ENCODE results near the gene TSPAN7. TPM values are rescaled to one million over a fixed set of nuclear protein-coding genes. Genes with fewer than 3 reads are reported as not detected.

Gene TSPAN7
- total RNA-seq, 1 donor from 2014 or later = 54.6 TPM

GRCh38 chrX:38701073-38701472, 139.7 kb downstream of the TSPAN7 start:
- TF ChIP-seq, protein P1, sequence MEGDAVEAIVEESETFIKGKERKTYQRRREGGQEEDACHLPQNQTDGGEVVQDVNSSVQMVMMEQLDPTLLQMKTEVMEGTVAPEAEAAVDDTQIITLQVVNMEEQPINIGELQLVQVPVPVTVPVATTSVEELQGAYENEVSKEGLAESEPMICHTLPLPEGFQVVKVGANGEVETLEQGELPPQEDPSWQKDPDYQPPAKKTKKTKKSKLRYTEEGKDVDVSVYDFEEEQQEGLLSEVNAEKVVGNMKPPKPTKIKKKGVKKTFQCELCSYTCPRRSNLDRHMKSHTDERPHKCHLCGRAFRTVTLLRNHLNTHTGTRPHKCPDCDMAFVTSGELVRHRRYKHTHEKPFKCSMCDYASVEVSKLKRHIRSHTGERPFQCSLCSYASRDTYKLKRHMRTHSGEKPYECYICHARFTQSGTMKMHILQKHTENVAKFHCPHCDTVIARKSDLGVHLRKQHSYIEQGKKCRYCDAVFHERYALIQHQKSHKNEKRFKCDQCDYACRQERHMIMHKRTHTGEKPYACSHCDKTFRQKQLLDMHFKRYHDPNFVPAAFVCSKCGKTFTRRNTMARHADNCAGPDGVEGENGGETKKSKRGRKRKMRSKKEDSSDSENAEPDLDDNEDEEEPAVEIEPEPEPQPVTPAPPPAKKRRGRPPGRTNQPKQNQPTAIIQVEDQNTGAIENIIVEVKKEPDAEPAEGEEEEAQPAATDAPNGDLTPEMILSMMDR (IDR thresholded peaks at IDR 0.05) = no peak
- ATAC-seq (no peak), DNase-seq (no peak)
- Histone ChIP-seq H3K4me1 (no peaks in the 10 kb centered on the region), H3K9me3 (no peaks in the 10 kb centered on the region), H3K27ac (no peak overlapping the region), H3K27me3 (ENCODE audit: low read depth) (no peaks in the 10 kb centered on the region), H3K36me3 (no peaks in the 10 kb centered on the region), H3K4me3 (no peak overlapping the region)
- intact Hi-C loops (cut with DNase I) = no loop called here

DNA sequence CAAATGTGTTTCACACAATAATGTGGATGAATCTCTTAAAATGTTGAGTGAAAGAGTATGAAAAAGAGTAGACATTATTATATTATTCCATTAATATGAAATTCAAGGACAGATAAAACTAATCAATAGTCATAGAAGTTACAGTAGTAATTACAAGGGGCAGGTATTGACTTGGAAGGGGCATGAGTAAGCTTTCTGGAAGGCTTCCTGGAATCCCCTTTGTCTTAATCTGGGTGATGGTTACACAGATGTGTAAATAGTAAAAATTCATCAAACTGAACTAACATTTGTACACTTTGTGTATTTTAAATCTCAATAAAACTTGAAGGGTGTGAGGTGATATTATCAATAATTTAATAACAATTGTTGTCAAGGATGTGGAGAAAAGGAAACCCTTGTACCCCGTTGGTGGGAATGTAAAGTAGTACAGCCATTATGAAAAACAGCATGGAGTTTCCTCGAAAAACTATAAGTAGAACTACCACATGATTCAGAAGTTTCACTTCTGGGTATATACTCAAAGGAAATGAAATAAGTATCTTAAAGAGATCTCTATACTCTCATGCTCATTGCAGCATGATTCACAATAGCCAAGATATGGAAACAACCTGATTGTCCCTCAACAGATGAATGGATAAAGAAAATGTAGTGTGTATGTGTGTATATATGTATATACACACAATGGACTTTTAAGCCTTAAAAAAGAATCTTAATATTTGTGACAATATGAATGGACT, 143.0 kb downstream of the TSPAN7 start:
- Histone ChIP-seq H3K4me1 (no peaks in the 10 kb centered on the region), H3K4me3 (no peak overlapping the region), H3K27me3 (ENCODE audit: low read depth) (no peaks in the 10 kb centered on the region), H3K9me3 (no peaks in the 10 kb centered on the region), H3K27ac (no peak overlapping the region), H3K36me3 (no peaks in the 10 kb centered on the region)
- TF ChIP-seq, protein P1 (IDR thresholded peaks at IDR 0.05) = no peak
- DNase-seq = no peak
- intact Hi-C loops (cut with DNase I) = no loop called here
- no peak for ATAC-seq

DNA sequence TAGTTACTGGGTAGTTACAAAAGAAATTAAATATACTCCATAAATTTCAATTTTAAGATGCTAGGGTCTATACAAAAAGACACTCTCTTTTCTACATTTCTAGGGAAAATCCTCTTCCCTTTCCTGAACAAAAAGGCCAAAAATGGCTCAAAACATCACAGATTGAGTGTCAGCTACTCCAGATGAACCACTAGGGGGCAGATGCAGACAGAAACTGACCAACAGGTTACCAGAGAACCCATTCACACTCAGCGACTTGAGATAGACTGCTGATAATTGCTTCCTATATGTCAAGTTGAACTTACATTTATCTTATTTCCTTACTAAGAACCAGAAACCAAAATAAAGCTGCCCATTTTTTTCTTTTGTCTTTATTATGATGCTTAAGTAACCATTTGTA, 156.5 kb downstream of the TSPAN7 start:
- Histone ChIP-seq H3K4me1 (no peaks in the 10 kb centered on the region), H3K36me3 (no peaks in the 10 kb centered on the region), H3K9me3 (no peaks in the 10 kb centered on the region), H3K27me3 (ENCODE audit: low read depth) (no peaks in the 10 kb centered on the region), H3K27ac (no peak overlapping the region), H3K4me3 (no peak overlapping the region)
- ATAC-seq = no peak
- no peak for DNase-seq
- intact Hi-C loops (cut with DNase I) = no loop called here
- TF ChIP-seq, protein P1 (IDR thresholded peaks at IDR 0.05) = peak; percentile 35

GRCh38 chrX:38718311-38718710, 157.0 kb downstream of the TSPAN7 start:
- no peaks in the 10 kb centered on the region for H3K36me3 ChIP-seq
- no peak overlapping the region for H3K4me3 ChIP-seq
- intact Hi-C loops (cut with DNase I) = no loop called here
- H3K27ac ChIP-seq = no peak overlapping the region
- H3K4me1 ChIP-seq = no peaks in the 10 kb centered on the region
- no peak for DNase-seq
- H3K9me3 ChIP-seq = no peaks in the 10 kb centered on the region
- H3K27me3 ChIP-seq (ENCODE audit: low read depth) = no peaks in the 10 kb centered on the region
- ATAC-seq = peak in 1 of 2 donors; percentile 23
- TF ChIP-seq, protein P1 (IDR thresholded peaks at IDR 0.05) = no peak

GRCh38 chrX:38726612-38727011, 165.3 kb downstream of the TSPAN7 start:
- Histone ChIP-seq H3K4me3 (no peak overlapping the region), H3K36me3 (no peaks in the 10 kb centered on the region), H3K27ac (no peak overlapping the region), H3K9me3 (no peaks in the 10 kb centered on the region), H3K4me1 (no peaks in the 10 kb centered on the region), H3K27me3 (ENCODE audit: low read depth) (no peaks in the 10 kb centered on the region)
- TF ChIP-seq, protein P1 (IDR thresholded peaks at IDR 0.05) = no peak
- DNase-seq (no peak), ATAC-seq (no peak)
- intact Hi-C loops (cut with DNase I) = no loop called here

Measured in lower lobe of right lung (tissue), 2 donors.